Measurements from ENCODE around the gene IQGAP1.
"Not testable (repeated sequence)": the region's sequence is repeated elsewhere in the genome, so short reads cannot be mapped to it uniquely, and the experiment has no call there.

The IQGAP1 gene

GRCh38 chr15:90387534-90388461, at the start of gene IQGAP1:
Gene IQGAP1, plus strand, starts transcription at chr15:90388242. Its CDS starts 100 bp downstream, at chr15:90388342.
- peak; percentile 90 for DNase-seq

- no peak for DNase-seq
These were observed 49.5 kb upstream of the IQGAP1 start for GRCh38 chr15:90338532-90338931.

GRCh38 chr15:90340345-90340744, 47.7 kb upstream of the IQGAP1 start:
- DNase-seq, result no peak

GRCh38 chr15:90343302-90343790, 44.7 kb upstream of the IQGAP1 start:
- no peak for DNase-seq

GRCh38 chr15:90344662-90345061, 43.4 kb upstream of the IQGAP1 start:
- no peak for DNase-seq

GRCh38 chr15:90345857-90346256, 42.2 kb upstream of the IQGAP1 start:
- DNase-seq, result no peak

- DNase-seq, result not testable (repeated sequence)
These were observed 40.5 kb upstream of the IQGAP1 start for GRCh38 chr15:90347431-90348065.

- DNase-seq, result no peak
These were observed 39.6 kb upstream of the IQGAP1 start for GRCh38 chr15:90348456-90348855.

- DNase-seq, result no peak
These were observed 39.0 kb upstream of the IQGAP1 start for GRCh38 chr15:90349072-90349471.

GRCh38 chr15:90349821-90350220, 38.2 kb upstream of the IQGAP1 start:
- no peak for DNase-seq

GRCh38 chr15:90351479-90352106, 36.4 kb upstream of the IQGAP1 start:
- no peak for DNase-seq

GRCh38 chr15:90352107-90352893, 35.7 kb upstream of the IQGAP1 start, which contains the start of gene ZNF774:
Gene ZNF774, plus strand, starts transcription at chr15:90352284. Its CDS starts 2,377 bp downstream, at chr15:90354661.
- DNase-seq, result peak; percentile 94

- DNase-seq, result no peak
These were observed 33.1 kb upstream of the IQGAP1 start for GRCh38 chr15:90354986-90355385.

- DNase-seq, result no peak
These were observed 29.7 kb upstream of the IQGAP1 start for GRCh38 chr15:90358124-90359033.

- no peak for DNase-seq
These were observed 27.3 kb upstream of the IQGAP1 start for GRCh38 chr15:90360746-90361145.

GRCh38 chr15:90362936-90363212, 25.2 kb upstream of the IQGAP1 start:
- no peak for DNase-seq

GRCh38 chr15:90364251-90364650, 23.8 kb upstream of the IQGAP1 start:
- DNase-seq, result no peak

GRCh38 chr15:90365414-90366055, 22.5 kb upstream of the IQGAP1 start:
- no peak for DNase-seq

- DNase-seq, result no peak
These were observed 20.5 kb upstream of the IQGAP1 start for GRCh38 chr15:90367576-90367975.

- no peak for DNase-seq
These were observed 13.0 kb upstream of the IQGAP1 start for GRCh38 chr15:90375071-90375470.

- no peak for DNase-seq
These were observed 11.3 kb upstream of the IQGAP1 start for GRCh38 chr15:90376789-90377188.

Measured in NCI-H1694 (cell line).